Esophagus squamous epithelium (tissue), 5 donors: ENCODE results near the gene GPR6. TPM values are rescaled to one million over a fixed set of nuclear protein-coding genes. Genes with fewer than 3 reads are reported as not detected.

Experiments
- DNase-seq: peaks from one replicate; lab custom pipeline; 2025; lab: John Stamatoyannopoulos, UW
- H3K27ac ChIP-seq, 4 donors: fragments of 200-600 bp; sonication (generic); one replicate each; pipeline ENCODE4 v1.5.1; 2016 to 2019; ENCODE audit warnings: mild to moderate bottlenecking in 1 of 4
- H3K27me3 ChIP-seq, 4 donors: fragments of 200-600 bp; sonication (generic); 1 replicate in 3 of 4; 2 replicates in 1 of 4; pipeline versions ENCODE4 v1.5.1 to v1.6.0; 2017 to 2021; ENCODE audit warnings: antibody characterized with exemption in 1 of 4
- H3K36me3 ChIP-seq, 3 donors: fragments of 200-600 bp; sonication (generic); one replicate each; pipeline ENCODE4 v1.5.1; 2016 to 2019
- H3K4me1 ChIP-seq, 3 donors: fragments of 200-600 bp; sonication (generic); one replicate each; pipeline ENCODE4 v1.5.1; 2017 to 2019
- H3K4me3 ChIP-seq, 4 donors: fragments of 200-600 bp; sonication (generic); 1 replicate in 3 of 4; 2 replicates in 1 of 4; pipeline ENCODE4 v1.5.1; 2016 to 2019; ENCODE audit warnings: mild to moderate bottlenecking in 2 of 4, moderate library complexity in 1 of 4
- H3K9me3 ChIP-seq, 3 donors: fragments of 200-600 bp; sonication (generic); one replicate each; pipeline ENCODE4 v1.5.1; 2016 to 2019
- CTCF ChIP-seq, 6 experiments: fragments of 450-650 bp in 4 of 6; fragments of 200-600 bp in 2 of 6; sonication (generic) in 2 of 6; IDR thresholded peaks; one replicate each; pipeline ENCODE4 v1.5.1; 2016 to 2019; ENCODE audit warnings: antibody characterized with exemption in 6 of 6, mild to moderate bottlenecking in 4 of 6, moderate library complexity in 4 of 6
- POLR2A ChIP-seq, 4 donors: fragments of 450-650 bp; IDR thresholded peaks; one replicate each; pipeline ENCODE4 v1.6.1; 2017; ENCODE audit warnings: antibody characterized with exemption in 4 of 4, mild to moderate bottlenecking in 4 of 4, moderate library complexity in 3 of 4
- WGBS, 2 donors: methylation state at CpG; one replicate each; pipeline ENCODE4 v1.1.5; 2018; 5-methylcytosine and 5-hydroxymethylcytosine counted together
- intact Hi-C: fragments of 100-400 bp; cut with DNase I; formaldehyde crosslinking; loops from one replicate; pipeline ENCODE4 v1.15.0; 2022
- total RNA-seq, 4 donors: library from RNA; depleted of rRNA; stranded (reverse); fragments of >200 nt; gene quantifications; one replicate each; pipeline ENCODE4 v1.1.0, GENCODE V29; 2016
- donor health status: DM: yes; HTN: yes; CAD: no.

GPR6 gene
- total RNA-seq: not detected

GRCh38 chr6:109978174-109979032 lies at the start of gene GPR6:
Gene GPR6, plus strand, starts transcription at chr6:109978311. Its CDS starts 802 bp downstream, at chr6:109979113.
- Histone ChIP-seq H3K27me3 (peaks cover 0 to 66% (median 13%) of the 10 kb centered on the region in 4 donors), H3K4me1 (peaks cover 0 to 19% (median 0%) of the 10 kb centered on the region in 3 donors), H3K27ac (no peak within 1 kb of the TSS), H3K4me3 (no peak within 1 kb of the TSS), H3K9me3 (no peaks in the 10 kb centered on the region), H3K36me3 (no peaks in the 10 kb centered on the region)
- intact Hi-C loops: no loop called here
- TF ChIP-seq CTCF (IDR thresholded peaks at IDR 0.05) (no peak), POLR2A (IDR thresholded peaks at IDR 0.05) (no peak)
- no peak for DNase-seq
- WGBS, 2 donors: 1 to 17% methylated on average over 11 to 14 of the region's 50 CpGs

GRCh38 chr6:109934293-109934692 lies 43.8 kb upstream of the GPR6 start:
- 88% methylated on average over 8 of the region's 8 CpGs; no CpG with 5 or more reads in 1 of the 2 donors for WGBS, 2 donors
- Histone ChIP-seq H3K27ac (no peak overlapping the region), H3K27me3 (no peaks in the 10 kb centered on the region), H3K9me3 (no peaks in the 10 kb centered on the region), H3K36me3 (no peaks in the 10 kb centered on the region), H3K4me1 (no peaks in the 10 kb centered on the region), H3K4me3 (no peak overlapping the region)
- intact Hi-C loops: no loop called here
- DNase-seq: no peak
- TF ChIP-seq CTCF (IDR thresholded peaks at IDR 0.05) (no peak), POLR2A (IDR thresholded peaks at IDR 0.05) (no peak)

- peaks cover 0 to 5% (median 0%) of the 10 kb centered on the region in 3 donors for H3K4me1 ChIP-seq
- H3K27me3 ChIP-seq: peaks cover 0 to 5% (median 0%) of the 10 kb centered on the region in 4 donors
- TF ChIP-seq CTCF (IDR thresholded peaks at IDR 0.05) (no peak), POLR2A (IDR thresholded peaks at IDR 0.05) (no peak)
- 82 to 89% methylated on average over 2 of the region's 2 CpGs for WGBS, 2 donors
- H3K4me3 ChIP-seq: no peak overlapping the region
- H3K27ac ChIP-seq: no peak overlapping the region
- no peaks in the 10 kb centered on the region for H3K9me3 ChIP-seq
- DNase-seq: no peak
- intact Hi-C loops: no loop called here
- no peaks in the 10 kb centered on the region for H3K36me3 ChIP-seq
Measured at GRCh38 chr6:109939654-109940053, 38.5 kb upstream of the GPR6 start.

GRCh38 chr6:109944448-109944847 lies 33.7 kb upstream of the GPR6 start:
- Histone ChIP-seq H3K4me1 (peaks cover 0 to 16% (median 0%) of the 10 kb centered on the region in 3 donors), H3K9me3 (no peaks in the 10 kb centered on the region), H3K27me3 (peaks cover 0 to 5% (median 0%) of the 10 kb centered on the region in 4 donors), H3K36me3 (no peaks in the 10 kb centered on the region), H3K4me3 (no peak overlapping the region), H3K27ac (peak overlapping the region in 1 of 4 donors; percentile 17)
- DNase-seq: no peak
- intact Hi-C loops: no loop called here
- 38 to 48% methylated on average over 4 of the region's 4 CpGs for WGBS, 2 donors
- no peak for TF ChIP-seq CTCF (IDR thresholded peaks at IDR 0.05)
- TF ChIP-seq POLR2A (IDR thresholded peaks at IDR 0.05): no peak

- Histone ChIP-seq H3K9me3 (no peaks in the 10 kb centered on the region), H3K4me3 (no peak overlapping the region), H3K27me3 (peaks cover 0 to 5% (median 0%) of the 10 kb centered on the region in 4 donors), H3K27ac (peak overlapping the region in 1 of 4 donors; percentile 17), H3K4me1 (peaks cover 0 to 16% (median 0%) of the 10 kb centered on the region in 3 donors), H3K36me3 (no peaks in the 10 kb centered on the region)
- intact Hi-C loops: no loop called here
- TF ChIP-seq POLR2A (IDR thresholded peaks at IDR 0.05) (no peak), CTCF (IDR thresholded peaks at IDR 0.05) (no peak)
- DNase-seq: no peak
Measured at GRCh38 chr6:109945091-109945490, 33.0 kb upstream of the GPR6 start.
